Measurements from ENCODE around the gene C5orf22. TPM values are rescaled to one million over a fixed set of nuclear protein-coding genes. Genes with fewer than 3 reads are reported as not detected.
"Not testable (repeated sequence)": the region's sequence is repeated elsewhere in the genome, so short reads cannot be mapped to it uniquely, and the experiment has no call there.

C5orf22 gene
- total RNA-seq, 2 donors from 2014 or later: 14.1 to 21.7 TPM

- H3K27ac Mint-ChIP-seq: peak overlapping the region; percentile 97
Measured at GRCh38 chr5:31530541-31531265, 1.4 kb upstream of the C5orf22 start.

GRCh38 chr5:31531543-31531887 lies 586 bp upstream of the C5orf22 start:
- no peaks in the 10 kb centered on the region for H3K9me3 Mint-ChIP-seq
- H3K27ac Mint-ChIP-seq: peak overlapping the region; percentile 97
- H3K27me3 Mint-ChIP-seq: no peaks in the 10 kb centered on the region
- peak; percentile 37 for ATAC-seq (replicated peaks)
- peaks cover 29% of the 10 kb centered on the region for H3K4me1 Mint-ChIP-seq
- peak overlapping the region; percentile 100 for H3K4me3 Mint-ChIP-seq
- peaks cover 88% of the 10 kb centered on the region for H3K36me3 Mint-ChIP-seq (ENCODE audit: low read depth)

More at GRCh38 chr5:31530541-31531265, 1.4 kb upstream of the C5orf22 start:
- Mint-ChIP-seq H3K4me1 (peaks cover 34% of the 10 kb centered on the region), H3K36me3 (ENCODE audit: low read depth) (peaks cover 88% of the 10 kb centered on the region), H3K4me3 (peak overlapping the region; percentile 100), H3K9me3 (no peaks in the 10 kb centered on the region), H3K27me3 (no peaks in the 10 kb centered on the region)
- ATAC-seq (replicated peaks): no peak

GRCh38 chr5:31534527-31535046 lies 2.5 kb downstream of the C5orf22 start:
- no peak for ATAC-seq (replicated peaks)
- H3K27me3 Mint-ChIP-seq: no peaks in the 10 kb centered on the region
- no peak overlapping the region for H3K27ac Mint-ChIP-seq
- peaks cover 86% of the 10 kb centered on the region for H3K36me3 Mint-ChIP-seq (ENCODE audit: low read depth)
- H3K4me3 Mint-ChIP-seq: peak overlapping the region; percentile 100
- H3K9me3 Mint-ChIP-seq: no peaks in the 10 kb centered on the region
- peaks cover 22% of the 10 kb centered on the region for H3K4me1 Mint-ChIP-seq

- ATAC-seq (replicated peaks): no peak
- H3K4me1 Mint-ChIP-seq: peaks cover 12% of the 10 kb centered on the region
- H3K27me3 Mint-ChIP-seq: no peaks in the 10 kb centered on the region
- H3K36me3 Mint-ChIP-seq (ENCODE audit: low read depth): peaks cover 89% of the 10 kb centered on the region
- H3K27ac Mint-ChIP-seq: no peak overlapping the region
- H3K4me3 Mint-ChIP-seq: no peak overlapping the region
- no peaks in the 10 kb centered on the region for H3K9me3 Mint-ChIP-seq
Measured at GRCh38 chr5:31536873-31537272, 4.8 kb downstream of the C5orf22 start.

- no peak overlapping the region for H3K4me3 Mint-ChIP-seq
- H3K9me3 Mint-ChIP-seq: no peaks in the 10 kb centered on the region
- no peaks in the 10 kb centered on the region for H3K27me3 Mint-ChIP-seq
- H3K36me3 Mint-ChIP-seq (ENCODE audit: low read depth): peaks cover 89% of the 10 kb centered on the region
- no peak overlapping the region for H3K27ac Mint-ChIP-seq
- no peak for ATAC-seq (replicated peaks)
- H3K4me1 Mint-ChIP-seq: peaks cover 12% of the 10 kb centered on the region
Measured at GRCh38 chr5:31537349-31537748, 5.2 kb downstream of the C5orf22 start.

- Mint-ChIP-seq H3K27ac (no peak overlapping the region), H3K9me3 (no peaks in the 10 kb centered on the region), H3K27me3 (no peaks in the 10 kb centered on the region), H3K36me3 (ENCODE audit: low read depth) (peaks cover 94% of the 10 kb centered on the region), H3K4me3 (no peak overlapping the region), H3K4me1 (peaks cover 12% of the 10 kb centered on the region)
- ATAC-seq (replicated peaks): no peak
Measured at GRCh38 chr5:31537851-31538250, 5.8 kb downstream of the C5orf22 start.

- H3K36me3 Mint-ChIP-seq (ENCODE audit: low read depth): peaks cover 97% of the 10 kb centered on the region
Measured at GRCh38 chr5:31549114-31549513, 17.0 kb downstream of the C5orf22 start.

GRCh38 chr5:31551878-31552277 lies 19.8 kb downstream of the C5orf22 start:
- Mint-ChIP-seq H3K36me3 (ENCODE audit: low read depth) (peaks cover 97% of the 10 kb centered on the region), H3K4me3 (no peak overlapping the region), H3K4me1 (no peaks in the 10 kb centered on the region), H3K27ac (peak overlapping the region; percentile 68), H3K9me3 (no peaks in the 10 kb centered on the region), H3K27me3 (no peaks in the 10 kb centered on the region)
- no peak for ATAC-seq (replicated peaks)

More at GRCh38 chr5:31549114-31549513, 17.0 kb downstream of the C5orf22 start:
- not testable (repeated sequence) for H3K4me1 Mint-ChIP-seq; H3K27me3 Mint-ChIP-seq; ATAC-seq (replicated peaks); H3K9me3 Mint-ChIP-seq; H3K4me3 Mint-ChIP-seq
- peak overlapping the region; percentile 6 for H3K27ac Mint-ChIP-seq

GRCh38 chr5:31553863-31554262 lies 21.8 kb downstream of the C5orf22 start:
- Mint-ChIP-seq H3K27ac (no peak overlapping the region), H3K4me3 (no peak overlapping the region), H3K27me3 (no peaks in the 10 kb centered on the region), H3K4me1 (no peaks in the 10 kb centered on the region), H3K9me3 (no peaks in the 10 kb centered on the region), H3K36me3 (ENCODE audit: low read depth) (peaks cover 90% of the 10 kb centered on the region)
- ATAC-seq (replicated peaks): no peak

DNA sequence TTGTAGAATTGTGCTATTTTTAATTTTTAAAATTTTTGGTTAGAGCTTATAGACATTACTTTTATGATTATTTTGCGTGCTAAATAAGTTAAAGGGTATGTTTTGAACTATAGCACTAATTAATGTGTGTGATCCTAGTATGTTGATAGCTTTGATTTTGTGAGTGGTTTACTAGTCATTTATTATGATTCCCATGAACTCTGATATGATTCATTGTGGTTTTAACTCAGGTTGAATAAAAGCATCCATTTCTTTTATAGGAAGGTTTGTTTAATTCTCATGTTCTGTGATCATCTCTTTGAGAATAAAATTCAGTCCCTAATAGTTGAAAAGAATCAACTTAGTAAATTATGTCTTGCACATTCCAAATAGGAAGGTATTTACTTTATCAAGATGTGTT lies 22.5 kb downstream of the C5orf22 start:
- no peak for ATAC-seq (replicated peaks)
- Mint-ChIP-seq H3K4me3 (no peak overlapping the region), H3K27me3 (no peaks in the 10 kb centered on the region), H3K27ac (no peak overlapping the region), H3K4me1 (no peaks in the 10 kb centered on the region), H3K9me3 (no peaks in the 10 kb centered on the region), H3K36me3 (ENCODE audit: low read depth) (peaks cover 87% of the 10 kb centered on the region)

GRCh38 chr5:31556461-31556860 lies 24.4 kb downstream of the C5orf22 start:
- Mint-ChIP-seq H3K27ac (no peak overlapping the region), H3K9me3 (no peaks in the 10 kb centered on the region), H3K4me1 (no peaks in the 10 kb centered on the region), H3K27me3 (no peaks in the 10 kb centered on the region), H3K36me3 (ENCODE audit: low read depth) (peaks cover 68% of the 10 kb centered on the region), H3K4me3 (no peak overlapping the region)
- ATAC-seq (replicated peaks): no peak

DNA sequence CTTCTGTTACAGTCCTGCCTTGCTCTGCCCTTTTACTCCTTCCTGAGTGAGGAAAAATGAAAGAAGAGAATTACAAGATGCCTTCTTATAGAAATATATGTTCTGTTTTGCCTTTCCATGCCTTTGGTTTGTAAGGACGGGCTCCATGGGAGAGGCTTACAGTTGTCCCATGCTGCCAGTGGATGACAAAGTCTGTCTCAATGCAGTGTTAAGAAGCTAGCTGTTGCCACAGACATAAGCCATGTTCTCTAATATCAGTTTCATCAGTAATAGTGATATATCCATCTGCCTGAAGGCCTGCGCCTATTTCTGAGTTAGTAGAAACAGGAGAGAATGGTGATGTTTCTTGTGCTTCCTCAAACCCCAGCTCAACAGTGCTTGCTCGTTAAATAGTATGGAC lies 27.8 kb downstream of the C5orf22 start:
- Mint-ChIP-seq H3K4me1 (no peaks in the 10 kb centered on the region), H3K27me3 (no peaks in the 10 kb centered on the region), H3K4me3 (no peak overlapping the region), H3K36me3 (ENCODE audit: low read depth) (peaks cover 33% of the 10 kb centered on the region), H3K9me3 (no peaks in the 10 kb centered on the region), H3K27ac (no peak overlapping the region)
- no peak for ATAC-seq (replicated peaks)

DNA sequence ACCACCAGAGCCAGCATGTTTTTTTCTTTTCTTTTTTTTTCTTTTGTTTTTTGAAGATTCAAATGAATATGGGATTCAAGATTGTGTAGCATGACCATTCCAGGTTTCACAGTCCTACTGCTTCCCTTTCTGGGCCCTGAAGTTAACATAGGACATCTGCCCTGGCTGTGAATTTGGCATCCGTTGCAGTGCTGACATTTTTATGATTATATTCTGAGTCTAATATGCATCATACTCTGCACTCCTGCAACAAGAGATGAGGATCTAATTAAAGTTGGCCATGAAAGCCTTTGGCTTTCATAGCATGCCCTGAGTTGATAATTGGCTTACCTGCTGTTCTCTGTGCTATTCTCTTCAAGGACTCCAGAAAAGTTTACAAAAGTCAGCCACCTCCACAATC lies 29.8 kb downstream of the C5orf22 start:
- H3K4me1 Mint-ChIP-seq: no peaks in the 10 kb centered on the region
- H3K9me3 Mint-ChIP-seq: peaks cover 6% of the 10 kb centered on the region

DNA sequence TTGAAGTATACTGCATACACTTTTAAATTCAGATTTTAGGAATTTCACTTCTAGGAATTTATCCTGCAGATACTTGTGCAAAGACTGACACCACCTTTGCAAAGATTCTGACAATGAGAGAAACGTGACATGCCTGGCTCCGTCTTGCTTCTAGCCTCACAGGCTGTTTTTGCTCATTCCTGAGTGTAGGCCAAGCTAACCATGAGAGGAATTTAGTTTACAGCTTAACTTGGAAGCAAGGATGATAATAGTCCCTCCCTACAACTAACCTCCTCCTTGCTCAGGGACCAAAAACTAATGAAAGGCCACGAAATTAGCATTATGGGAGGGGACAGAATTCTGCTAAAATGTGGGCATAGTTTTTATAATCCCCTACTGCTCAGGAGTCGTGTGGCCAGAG lies 31.1 kb downstream of the C5orf22 start:
- Mint-ChIP-seq H3K27me3 (no peaks in the 10 kb centered on the region), H3K9me3 (peaks cover 6% of the 10 kb centered on the region), H3K4me3 (no peak overlapping the region), H3K4me1 (no peaks in the 10 kb centered on the region), H3K36me3 (ENCODE audit: low read depth) (peaks cover 2% of the 10 kb centered on the region), H3K27ac (no peak overlapping the region)
- no peak for ATAC-seq (replicated peaks)

More for the DNA sequence above, 29.8 kb downstream of the C5orf22 start:
- Mint-ChIP-seq H3K4me3 (no peak overlapping the region), H3K36me3 (ENCODE audit: low read depth) (peaks cover 13% of the 10 kb centered on the region), H3K27me3 (no peaks in the 10 kb centered on the region), H3K27ac (no peak overlapping the region)
- no peak for ATAC-seq (replicated peaks)

DNA sequence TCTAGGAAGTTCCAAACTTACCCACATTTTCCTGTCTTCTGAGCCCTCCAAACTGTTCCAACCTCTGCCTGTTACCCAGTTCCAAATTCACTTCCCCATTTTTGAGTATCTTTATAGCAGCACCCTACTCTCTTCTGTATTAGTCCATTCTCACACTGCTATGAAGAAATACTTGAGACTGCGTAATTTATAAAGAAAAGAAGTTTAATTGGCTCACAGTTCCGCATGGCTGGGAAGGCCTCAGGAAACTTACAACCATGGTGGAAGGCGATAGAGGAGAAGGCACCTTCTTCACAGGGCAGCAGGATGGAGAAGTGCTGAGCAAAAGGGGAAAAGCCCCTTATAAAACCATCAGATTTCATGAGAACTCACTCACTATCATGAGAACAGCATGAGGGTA lies 34.3 kb downstream of the C5orf22 start:
- not testable (repeated sequence) for ATAC-seq (replicated peaks)

More for the DNA sequence above, 34.3 kb downstream of the C5orf22 start:
- not testable (repeated sequence) for H3K4me1 Mint-ChIP-seq; H3K36me3 Mint-ChIP-seq (ENCODE audit: low read depth); H3K27ac Mint-ChIP-seq; H3K27me3 Mint-ChIP-seq; H3K4me3 Mint-ChIP-seq; H3K9me3 Mint-ChIP-seq
